ENCODE results near the gene CIZ1. TPM values are rescaled to one million over a fixed set of nuclear protein-coding genes. Genes with fewer than 3 reads are reported as not detected.

CIZ1 gene
- total and polyA plus RNA-seq, 2 of the 13 experiments (the other 11 are each of a cell fraction or from before 2014, with no cell fraction given), result 30.6 to 50.3 TPM

GRCh38 chr9:128120741-128121465 lies 70.5 kb downstream of the CIZ1 start:
- H3K4me1 ChIP-seq (ENCODE audit: insufficient read depth, low read length), result peaks cover 38% of the 10 kb centered on the region
- ChIA-PET POLR2A (interaction anchor here (0.8 to 1.2 kb wide), 2 partner anchors 23 to 39 kb away, joined by 3 read pairs; no protein-coding TSS in a partner anchor), CTCF (ENCODE audit: low intra/inter-chr PET ratio, low total read pairs) (no interaction called here)
- no peak overlapping the region for H3K4me3 ChIP-seq (replicated peaks in 1 of 3; ENCODE audit: insufficient read depth in 1 of 3, low read depth in 2 of 3, low read length in 3 of 3)
- H3K9ac ChIP-seq (ENCODE audit: insufficient read depth, low read depth, low read length), result no peak overlapping the region
- DNase-seq (ENCODE audit: low spot score) (no peak), ATAC-seq (no peak), FAIRE-seq (no peak)
- no peak overlapping the region for H3K4me2 ChIP-seq (ENCODE audit: low read depth, low read length)
- H3K36me3 ChIP-seq (replicated peaks in 1 of 2; ENCODE audit: control insufficient read depth in 1 of 2, insufficient read depth in 2 of 2, low read length in 2 of 2), result peaks cover 5 to 38% of the 10 kb centered on the region in 2 experiments; a peak in 3 of 5 replicates
- WGBS (ENCODE audit: low lambda C conversion rate), result 96% methylated on average over 4 of the region's 29 CpGs
- BruUV-seq (replicated peaks), result no TSS peak
- H3K9me3 ChIP-seq (ENCODE audit: low read length), result no peaks in the 10 kb centered on the region
- H3K27ac ChIP-seq (ENCODE audit: extremely low read length, insufficient read depth, low read length), result no peak overlapping the region
- H2AFZ ChIP-seq (ENCODE audit: low read length), result no peak overlapping the region
- H3K79me2 ChIP-seq (ENCODE audit: insufficient read depth, low read length), result peaks cover 11% of the 10 kb centered on the region
- H4K20me1 ChIP-seq (ENCODE audit: insufficient read depth, low read length), result peaks cover 4% of the 10 kb centered on the region; the same call in 1 of the 2 replicates
- in situ Hi-C loops (cut with HindIII; ENCODE audit: extremely low pct_ligation_motif_present, low pct_unique_long_range_greater_than_20kb), result no loop called here
- intact Hi-C loops (cut with micrococcal nuclease; ENCODE audit: unreplicated experiment), result no loop called here
- no peaks in the 10 kb centered on the region for H3K27me3 ChIP-seq (ENCODE audit: control insufficient read depth in 1 of 2, insufficient read depth in 2 of 2, low read length in 2 of 2)
- TF ChIP-seq ZNF773 (CRISPR knock-in tag; IDR thresholded peaks at IDR 0.05; ENCODE audit: borderline replicate concordance) (no peak), ZKSCAN5 (CRISPR knock-in tag; IDR thresholded peaks at IDR 0.05) (no peak), ZFYVE20 (CRISPR knock-in tag; IDR thresholded peaks at IDR 0.05; ENCODE audit: borderline replicate concordance, low read depth) (no peak), ZNF331 (CRISPR knock-in tag; IDR thresholded peaks at IDR 0.05) (no peak), RBFOX2 (IDR thresholded peaks at IDR 0.05; ENCODE audit: low read depth, low read length) (peak; percentile 71), ZBTB34 (CRISPR knock-in tag; IDR thresholded peaks at IDR 0.05) (no peak), ZBTB10 (CRISPR knock-in tag; IDR thresholded peaks at IDR 0.05; ENCODE audit: borderline replicate concordance) (no peak), MAZ (IDR thresholded peaks at IDR 0.05; ENCODE audit: borderline replicate concordance, low read depth, low read length) (no peak), MAZ (CRISPR knock-in tag; IDR thresholded peaks at IDR 0.05; ENCODE audit: low read depth) (no peak), POLR2G (IDR thresholded peaks at IDR 0.05; ENCODE audit: low read depth, low read length) (peak; percentile 9; the same call in 1 of the 2 replicates), KAT8 (CRISPR knock-in tag; IDR thresholded peaks at IDR 0.05) (no peak), ZMAT5 (CRISPR knock-in tag; IDR thresholded peaks at IDR 0.05; ENCODE audit: borderline replicate concordance, low read depth) (no peak), ZSCAN12 (CRISPR knock-in tag; IDR thresholded peaks at IDR 0.05) (no peak), RELA (CRISPR knock-in tag; IDR thresholded peaks at IDR 0.05) (no peak), TFDP1 (CRISPR knock-in tag; IDR thresholded peaks at IDR 0.05; ENCODE audit: borderline replicate concordance) (no peak), CHCHD3 (CRISPR knock-in tag; IDR thresholded peaks at IDR 0.05) (no peak), MXI1 (IDR thresholded peaks at IDR 0.05; ENCODE audit: borderline replicate concordance, low read depth, low read length) (no peak), ZNF577 (CRISPR knock-in tag; IDR thresholded peaks at IDR 0.05; ENCODE audit: borderline replicate concordance, low read depth) (no peak), ZNF563 (CRISPR knock-in tag; IDR thresholded peaks at IDR 0.05) (no peak)

Data from HepG2 (cell line).